PC-9 (cell line): ENCODE measurements around the gene GPC5.

ENCODE experiments used
- CTCF ChIP-seq: fragments of 200-600 bp; sonication (generic); conservative IDR thresholded peaks from 2 replicates; pipeline ENCODE4 v1.6.1; 2017; ENCODE audit warnings: mixed run types, antibody characterized with exemption, mild to moderate bottlenecking, moderate library complexity
- EZH2 ChIP-seq: fragments of 200-600 bp; sonication (generic); IDR thresholded peaks from 2 replicates; pipeline ENCODE4 v1.8.0; 2017; ENCODE audit warnings: antibody characterized with exemption, low read depth

DNA sequence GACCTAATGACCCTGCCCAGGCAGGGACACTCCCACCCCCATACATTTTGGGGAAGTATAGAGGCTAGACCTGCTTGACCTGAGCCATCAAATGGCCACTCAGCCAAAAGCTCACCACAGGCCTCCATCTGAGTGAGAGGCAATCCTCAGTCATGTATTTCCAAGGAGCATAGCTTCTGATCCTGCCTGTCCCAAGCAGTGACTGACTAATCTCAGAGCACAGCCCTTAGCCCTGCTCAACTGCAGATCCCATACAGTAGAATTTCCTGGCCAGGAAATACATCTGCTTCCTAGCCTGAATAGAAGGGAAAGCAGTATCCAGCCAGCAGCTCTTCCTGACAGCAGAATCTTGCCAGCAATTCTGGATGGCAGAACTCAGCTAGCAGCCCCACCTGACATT lies 947.6 kb downstream of the GPC5 start:
- no peak for TF ChIP-seq CTCF
- no peak for TF ChIP-seq EZH2
